GM19240 (cell line): ENCODE data around the gene INSR.

ENCODE experiments used
- DNase-seq: peaks from one replicate; pipeline ENCODE4 v3.0.0; 2011; ENCODE audit warnings: low spot score; ENCODE audit not compliant: insufficient read length

Gene INSR

GRCh38 chr19:7295912-7296536 is 1.8 kb upstream of the INSR start:
- DNase-seq: no peak

GRCh38 chr19:7294558-7295212 is 471 bp upstream of the INSR start:
- peak; percentile 30 for DNase-seq

- DNase-seq: no peak
Measured at GRCh38 chr19:7292950-7293761, 1.1 kb downstream of the INSR start.

- no peak for DNase-seq
Measured at GRCh38 chr19:7292352-7292949, 1.8 kb downstream of the INSR start.

- DNase-seq: no peak
Measured at GRCh38 chr19:7288977-7289376, 5.2 kb downstream of the INSR start.

- DNase-seq: no peak
Measured at GRCh38 chr19:7288131-7288530, 6.1 kb downstream of the INSR start.

- DNase-seq: no peak
Measured at GRCh38 chr19:7287722-7288121, 6.5 kb downstream of the INSR start.

- DNase-seq: no peak
Measured at GRCh38 chr19:7280940-7281666, 13.1 kb downstream of the INSR start.

GRCh38 chr19:7272856-7273578 is 21.2 kb downstream of the INSR start:
- DNase-seq: peak; percentile 41

GRCh38 chr19:7268705-7269098 is 25.5 kb downstream of the INSR start:
- no peak for DNase-seq

- no peak for DNase-seq
Measured at GRCh38 chr19:7267792-7268704, 26.2 kb downstream of the INSR start.

- DNase-seq: no peak
Measured at GRCh38 chr19:7266832-7267231, 27.4 kb downstream of the INSR start.

- DNase-seq: no peak
Measured at GRCh38 chr19:7265963-7266362, 28.3 kb downstream of the INSR start.

- no peak for DNase-seq
Measured at GRCh38 chr19:7264858-7265257, 29.4 kb downstream of the INSR start.

GRCh38 chr19:7263521-7263920 is 30.7 kb downstream of the INSR start:
- DNase-seq: no peak

GRCh38 chr19:7263066-7263465 is 31.1 kb downstream of the INSR start:
- no peak for DNase-seq

GRCh38 chr19:7262470-7262869 is 31.7 kb downstream of the INSR start:
- DNase-seq: no peak

GRCh38 chr19:7260161-7260560 is 34.1 kb downstream of the INSR start:
- DNase-seq: no peak

- DNase-seq: no peak
Measured at GRCh38 chr19:7258840-7259395, 35.3 kb downstream of the INSR start.
